Activated naive CD8-positive, alpha-beta T cell treated with anti-CD3 and anti-CD28 coated beads for 36 hours (primary cell): ENCODE measurements around the gene REXO4. TPM values are rescaled to one million over a fixed set of nuclear protein-coding genes. Genes with fewer than 3 reads are reported as not detected.

Experiments
- DNase-seq: peaks from one replicate; pipeline ENCODE4 v3.0.0; 2021
- H3K27ac Mint-ChIP-seq: one replicate; pipeline ENCODE4 v1.8.0; 2022; ENCODE audit warnings: mild to moderate bottlenecking, moderate library complexity, mixed read lengths
- H3K27me3 Mint-ChIP-seq: one replicate; pipeline ENCODE4 v1.8.0; 2022; ENCODE audit warnings: mild to moderate bottlenecking, mixed read lengths
- H3K36me3 Mint-ChIP-seq: one replicate; pipeline ENCODE4 v1.8.0; 2021; ENCODE audit warnings: mild to moderate bottlenecking, mixed read lengths
- H3K4me1 Mint-ChIP-seq: one replicate; pipeline ENCODE4 v1.8.0; 2021; ENCODE audit warnings: mixed read lengths
- H3K4me3 Mint-ChIP-seq: one replicate; pipeline ENCODE4 v1.8.0; 2022; ENCODE audit warnings: mild to moderate bottlenecking, moderate library complexity, mixed read lengths
- H3K9me3 Mint-ChIP-seq: one replicate; pipeline ENCODE4 v1.8.0; 2022; ENCODE audit warnings: mixed read lengths
- total RNA-seq, 2 experiments: library from RNA; stranded (reverse); gene quantifications; one replicate each; pipeline ENCODE4 v1.2.3, GENCODE V29; 2021

REXO4 gene, protein sequence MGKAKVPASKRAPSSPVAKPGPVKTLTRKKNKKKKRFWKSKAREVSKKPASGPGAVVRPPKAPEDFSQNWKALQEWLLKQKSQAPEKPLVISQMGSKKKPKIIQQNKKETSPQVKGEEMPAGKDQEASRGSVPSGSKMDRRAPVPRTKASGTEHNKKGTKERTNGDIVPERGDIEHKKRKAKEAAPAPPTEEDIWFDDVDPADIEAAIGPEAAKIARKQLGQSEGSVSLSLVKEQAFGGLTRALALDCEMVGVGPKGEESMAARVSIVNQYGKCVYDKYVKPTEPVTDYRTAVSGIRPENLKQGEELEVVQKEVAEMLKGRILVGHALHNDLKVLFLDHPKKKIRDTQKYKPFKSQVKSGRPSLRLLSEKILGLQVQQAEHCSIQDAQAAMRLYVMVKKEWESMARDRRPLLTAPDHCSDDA
- total RNA-seq = 10 to 100 TPM; 45.3 to 47.7 TPM

- Mint-ChIP-seq H3K27me3 (no peaks in the 10 kb centered on the region), H3K27ac (peak within 1 kb of the TSS; percentile 89)
Observed at GRCh38 chr9:133417541-133418461, at the start of gene REXO4. REXO4 (minus strand) TSS chr9:133418010; CDS start chr9:133417844, 166 bp downstream.

GRCh38 chr9:133467101-133467500, 49.3 kb upstream of the REXO4 start:
- Mint-ChIP-seq H3K27me3 (no peaks in the 10 kb centered on the region), H3K4me3 (no peak overlapping the region), H3K27ac (no peak overlapping the region), H3K9me3 (no peaks in the 10 kb centered on the region), H3K36me3 (no peaks in the 10 kb centered on the region), H3K4me1 (no peaks in the 10 kb centered on the region)
- DNase-seq = no peak

More at GRCh38 chr9:133417541-133418461, at the start of gene REXO4:
- Mint-ChIP-seq H3K9me3 (no peaks in the 10 kb centered on the region), H3K36me3 (peaks cover 31% of the 10 kb centered on the region), H3K4me1 (peaks cover 48% of the 10 kb centered on the region), H3K4me3 (peak within 1 kb of the TSS; percentile 96)
- DNase-seq = peak; percentile 93

GRCh38 chr9:133465984-133466383, 48.2 kb upstream of the REXO4 start:
- no peak overlapping the region for H3K27ac Mint-ChIP-seq
- DNase-seq = no peak
- H3K4me1 Mint-ChIP-seq = no peaks in the 10 kb centered on the region
- no peak overlapping the region for H3K4me3 Mint-ChIP-seq
- H3K27me3 Mint-ChIP-seq = no peaks in the 10 kb centered on the region
- H3K9me3 Mint-ChIP-seq = no peaks in the 10 kb centered on the region
- no peaks in the 10 kb centered on the region for H3K36me3 Mint-ChIP-seq

DNA sequence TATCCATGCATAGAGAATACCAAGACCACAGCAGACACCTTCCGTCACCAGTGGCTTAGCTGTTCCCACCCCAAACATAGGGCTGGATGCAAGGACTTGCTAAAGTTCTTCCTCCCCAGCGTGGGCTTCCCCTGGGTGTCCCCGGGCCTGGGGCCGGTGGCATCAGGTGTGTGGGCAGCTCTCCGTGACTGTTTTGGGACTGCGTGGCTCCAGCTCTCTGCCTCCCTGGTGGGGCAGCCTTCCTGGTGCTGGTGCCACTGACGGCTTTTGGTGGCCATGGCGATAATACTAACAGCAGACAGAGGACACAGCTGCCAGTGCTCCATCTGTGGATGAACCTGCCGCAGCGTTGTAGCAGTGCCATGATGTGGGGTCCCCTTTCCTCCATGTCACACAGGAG, 46.8 kb upstream of the REXO4 start:
- Mint-ChIP-seq H3K27me3 (no peaks in the 10 kb centered on the region), H3K4me3 (no peak overlapping the region), H3K4me1 (peaks cover 2% of the 10 kb centered on the region), H3K36me3 (no peaks in the 10 kb centered on the region), H3K27ac (no peak overlapping the region), H3K9me3 (no peaks in the 10 kb centered on the region)
- DNase-seq = no peak

DNA sequence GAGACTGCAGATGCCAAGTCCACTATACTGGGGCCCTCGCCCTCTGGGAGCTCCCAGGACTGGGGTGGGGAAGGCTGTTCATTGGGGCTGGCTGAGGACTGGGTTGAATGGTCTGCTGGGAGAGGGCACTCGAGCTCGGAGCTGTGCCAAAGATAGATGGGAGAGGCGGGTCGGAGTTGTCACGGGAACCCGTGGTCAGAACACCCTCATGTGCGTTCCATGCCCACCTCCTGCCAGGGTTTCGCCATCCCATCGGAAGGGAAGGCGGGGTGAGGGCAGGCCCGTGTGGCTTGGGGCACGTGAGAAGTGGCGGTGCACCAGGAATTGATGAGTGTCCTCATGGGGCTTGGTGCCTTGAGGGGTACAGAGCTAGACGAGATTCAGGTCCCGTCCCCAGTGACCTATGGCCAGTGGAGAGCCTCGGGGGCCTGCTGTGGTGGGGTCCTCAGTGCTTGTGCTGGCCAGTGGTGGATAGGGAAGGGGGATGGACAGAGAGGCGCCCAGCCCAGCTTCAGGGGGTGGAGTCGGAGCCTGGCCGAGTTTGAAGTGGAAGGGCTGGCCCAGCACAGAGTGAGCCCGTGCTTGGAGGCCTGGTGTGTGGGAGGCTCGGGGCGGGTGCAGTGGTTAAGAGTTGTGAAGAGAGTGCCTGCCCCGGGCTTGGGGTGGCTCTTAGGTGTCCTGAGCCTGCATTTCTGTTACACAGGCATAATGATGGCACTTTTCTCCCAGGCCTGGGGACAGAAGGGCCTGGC, 46.2 kb upstream of the REXO4 start:
- no peaks in the 10 kb centered on the region for H3K27me3 Mint-ChIP-seq
- H3K4me1 Mint-ChIP-seq = peaks cover 4% of the 10 kb centered on the region
- no peaks in the 10 kb centered on the region for H3K9me3 Mint-ChIP-seq
- H3K27ac Mint-ChIP-seq = no peak overlapping the region
- H3K4me3 Mint-ChIP-seq = no peak overlapping the region
- no peak for DNase-seq
- H3K36me3 Mint-ChIP-seq = no peaks in the 10 kb centered on the region

DNA sequence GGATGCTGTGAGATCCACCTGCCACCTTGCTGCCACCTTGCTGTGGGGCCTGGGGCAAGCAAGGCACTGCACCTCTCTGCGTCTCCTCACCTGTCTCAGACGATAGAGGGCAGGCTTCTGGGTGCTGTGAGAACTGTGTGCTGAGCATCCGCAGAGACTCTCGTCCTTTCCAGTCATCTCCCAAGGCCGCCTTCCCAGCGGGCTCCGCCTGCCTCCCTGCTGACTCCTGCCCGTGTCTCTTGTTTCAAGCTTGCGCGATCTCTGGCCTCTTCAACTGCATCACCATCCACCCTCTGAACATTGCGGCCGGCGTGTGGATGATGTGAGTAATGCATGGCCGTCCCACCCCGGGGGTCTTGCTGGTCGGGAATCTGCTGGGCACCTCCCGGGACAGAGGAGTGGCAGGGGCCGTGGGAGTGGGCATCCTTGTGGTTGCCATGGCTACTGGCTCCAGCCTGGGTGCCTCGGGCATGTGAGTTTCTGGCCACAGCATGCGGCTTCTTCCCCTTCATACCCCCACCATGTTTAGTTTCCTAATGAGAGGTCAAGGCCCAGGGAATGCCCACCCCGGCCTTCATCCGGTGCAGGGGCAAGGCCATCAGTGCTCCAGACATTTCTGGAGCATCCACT, 45.5 kb upstream of the REXO4 start:
- Mint-ChIP-seq H3K27me3 (no peaks in the 10 kb centered on the region), H3K4me1 (peaks cover 4% of the 10 kb centered on the region), H3K9me3 (no peaks in the 10 kb centered on the region), H3K27ac (no peak overlapping the region), H3K4me3 (no peak overlapping the region), H3K36me3 (no peaks in the 10 kb centered on the region)
- no peak for DNase-seq

DNA sequence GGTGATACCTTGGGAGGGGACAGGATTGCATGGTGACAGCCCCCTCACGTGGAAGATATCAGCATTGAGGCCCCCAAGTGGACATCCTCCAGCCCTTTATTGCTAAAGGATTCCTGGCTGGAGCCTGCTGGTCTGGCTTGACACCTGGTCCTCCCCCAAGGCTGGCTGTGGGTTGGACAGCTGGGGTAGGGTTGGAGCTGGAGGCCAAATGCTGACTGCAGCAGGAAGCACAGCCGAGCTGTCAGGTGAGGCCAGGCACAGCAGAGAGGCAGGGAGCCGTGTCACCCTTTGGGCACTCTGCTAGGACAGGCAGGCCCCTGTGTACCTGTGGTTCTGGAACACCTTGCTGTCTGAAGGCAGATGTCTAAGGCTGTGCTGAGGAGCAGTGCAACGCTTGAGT, 44.2 kb upstream of the REXO4 start:
- H3K9me3 Mint-ChIP-seq = no peaks in the 10 kb centered on the region
- H3K4me1 Mint-ChIP-seq = peaks cover 4% of the 10 kb centered on the region
- H3K36me3 Mint-ChIP-seq = no peaks in the 10 kb centered on the region
- no peak overlapping the region for H3K4me3 Mint-ChIP-seq
- no peak for DNase-seq
- no peak overlapping the region for H3K27ac Mint-ChIP-seq
- H3K27me3 Mint-ChIP-seq = no peaks in the 10 kb centered on the region

DNA sequence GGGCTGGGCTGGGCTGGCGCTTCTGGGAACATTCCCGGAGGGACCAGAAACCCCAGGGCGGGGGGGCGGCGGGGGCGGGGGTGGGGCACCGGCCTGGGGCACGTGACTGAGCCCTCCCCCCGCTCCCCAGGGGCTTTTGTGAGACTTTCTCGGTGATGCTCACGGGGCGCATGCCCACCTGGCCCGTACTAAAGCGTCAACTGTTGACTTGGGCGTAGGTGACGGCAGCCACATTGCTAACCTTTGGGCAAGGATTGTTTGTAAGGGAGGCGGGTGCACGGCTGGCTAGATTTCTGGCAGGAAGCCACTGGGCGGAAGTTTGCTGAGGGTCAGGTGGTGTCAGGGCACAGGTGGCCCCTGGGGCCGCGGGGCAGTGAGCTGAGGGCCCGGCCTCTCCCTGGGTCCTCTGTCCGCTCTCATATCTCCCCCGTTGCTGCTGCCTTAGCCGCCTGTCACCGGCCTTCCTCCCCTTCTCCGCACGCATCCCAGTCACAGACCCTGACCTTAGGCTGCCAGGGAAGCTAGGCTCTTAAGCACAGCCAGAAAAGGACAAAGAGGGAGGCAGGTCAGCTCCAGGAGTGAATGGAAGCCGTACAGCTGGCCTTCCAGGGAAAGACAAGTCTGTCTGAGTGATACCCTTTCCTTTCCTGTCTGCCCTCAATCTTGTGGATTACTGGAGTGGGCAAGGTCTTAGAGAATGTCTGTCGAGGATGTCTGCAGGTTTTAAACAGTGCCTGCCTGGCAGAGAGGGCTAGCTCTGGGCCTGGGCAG, 42.8 kb upstream of the REXO4 start:
- H3K9me3 Mint-ChIP-seq = no peaks in the 10 kb centered on the region
- DNase-seq = no peak
- peak overlapping the region; percentile 51 for H3K4me3 Mint-ChIP-seq
- H3K27me3 Mint-ChIP-seq = no peaks in the 10 kb centered on the region
- peaks cover 4% of the 10 kb centered on the region for H3K4me1 Mint-ChIP-seq
- H3K27ac Mint-ChIP-seq = peak overlapping the region; percentile 42
- H3K36me3 Mint-ChIP-seq = no peaks in the 10 kb centered on the region

DNA sequence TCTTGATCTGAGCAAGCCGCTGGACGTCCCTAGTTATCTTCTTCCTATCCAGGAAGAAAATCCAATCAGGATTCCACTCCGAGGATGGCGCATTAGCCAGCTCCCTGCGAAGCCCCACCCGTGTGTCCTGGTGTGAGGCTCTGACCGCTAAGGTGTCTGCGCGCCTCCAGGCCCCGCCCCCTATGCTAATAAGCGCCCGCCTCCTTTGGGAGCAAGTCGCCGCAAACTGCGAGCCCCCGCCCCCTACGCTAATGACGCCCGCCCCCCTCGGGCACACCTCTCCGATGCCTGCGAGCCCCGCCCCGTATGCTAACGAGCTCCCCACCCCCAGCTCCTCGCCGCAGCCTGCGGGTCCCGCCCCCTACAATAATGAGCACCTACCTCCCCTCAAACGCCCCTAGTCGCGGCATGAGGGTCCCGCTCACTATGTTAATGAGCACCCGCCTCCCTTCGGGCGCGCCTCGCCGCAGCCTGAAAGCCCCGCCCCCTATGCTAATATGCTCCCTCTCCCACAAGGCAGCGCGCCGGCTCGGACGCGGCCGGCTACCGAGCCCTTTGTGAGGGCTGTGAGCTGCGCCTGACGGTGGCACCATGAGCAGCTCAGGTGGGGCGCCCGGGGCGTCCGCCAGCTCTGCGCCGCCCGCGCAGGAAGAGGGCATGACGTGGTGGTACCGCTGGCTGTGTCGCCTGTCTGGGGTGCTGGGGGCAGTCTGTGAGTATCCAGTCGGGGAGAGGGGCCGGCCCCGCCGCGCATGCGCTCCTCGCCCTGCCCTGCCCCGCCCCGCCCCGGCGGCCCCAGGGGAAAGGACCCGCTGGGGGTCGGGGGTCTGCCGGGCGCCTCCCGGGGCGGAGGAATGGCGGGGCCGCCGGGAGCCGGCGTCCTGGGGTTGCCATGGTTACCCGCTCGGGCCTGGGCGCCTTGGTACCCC, 41.9 kb upstream of the REXO4 start, which contains the start of gene CACFD1:
Gene CACFD1, plus strand, starts transcription at position 503 of the 929 bp plus-strand sequence. Its CDS starts 89 bp downstream, at position 592.
- Mint-ChIP-seq H3K36me3 (no peaks in the 10 kb centered on the region), H3K4me1 (peaks cover 4% of the 10 kb centered on the region), H3K27ac (peak within 1 kb of the TSS; percentile 83), H3K27me3 (no peaks in the 10 kb centered on the region), H3K9me3 (no peaks in the 10 kb centered on the region), H3K4me3 (peak within 1 kb of the TSS; percentile 84)
- peak; percentile 89 for DNase-seq

DNA sequence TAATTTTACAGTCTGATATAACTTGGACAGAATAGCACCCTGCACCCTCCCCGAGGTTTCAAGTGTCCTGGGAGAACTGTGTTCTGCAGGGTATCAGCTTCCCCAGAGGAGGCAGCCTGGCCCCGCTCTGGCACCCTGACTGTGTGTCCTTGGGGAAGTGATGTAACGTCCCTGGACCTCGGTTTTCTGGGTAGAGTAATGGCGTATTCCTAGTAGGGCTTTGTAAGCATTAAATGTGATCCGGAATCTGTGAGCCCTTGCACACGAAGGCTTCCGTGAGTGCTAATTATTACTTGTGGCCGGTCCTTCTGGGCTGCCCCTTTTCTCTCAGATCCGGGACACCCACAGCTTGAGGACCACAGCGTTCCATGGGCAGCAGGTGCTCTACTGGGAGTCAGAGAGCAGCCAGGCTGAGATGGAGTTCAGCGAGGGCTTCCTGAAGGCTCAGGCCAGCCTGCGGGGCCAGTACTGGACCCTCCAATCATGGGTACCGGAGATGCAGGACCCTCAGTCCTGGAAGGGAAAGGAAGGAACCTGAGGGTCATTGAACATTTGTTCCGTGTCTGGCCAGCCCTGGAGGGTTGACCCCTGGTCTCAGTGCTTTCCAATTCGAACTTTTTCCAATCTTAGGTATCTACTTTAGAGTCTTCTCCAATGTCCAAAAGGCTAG, 41.0 kb upstream of the REXO4 start:
- no peaks in the 10 kb centered on the region for H3K27me3 Mint-ChIP-seq
- no peak for DNase-seq
- H3K36me3 Mint-ChIP-seq = no peaks in the 10 kb centered on the region
- H3K4me3 Mint-ChIP-seq = peak overlapping the region; percentile 84
- no peak overlapping the region for H3K27ac Mint-ChIP-seq
- no peaks in the 10 kb centered on the region for H3K9me3 Mint-ChIP-seq
- peaks cover 4% of the 10 kb centered on the region for H3K4me1 Mint-ChIP-seq

DNA sequence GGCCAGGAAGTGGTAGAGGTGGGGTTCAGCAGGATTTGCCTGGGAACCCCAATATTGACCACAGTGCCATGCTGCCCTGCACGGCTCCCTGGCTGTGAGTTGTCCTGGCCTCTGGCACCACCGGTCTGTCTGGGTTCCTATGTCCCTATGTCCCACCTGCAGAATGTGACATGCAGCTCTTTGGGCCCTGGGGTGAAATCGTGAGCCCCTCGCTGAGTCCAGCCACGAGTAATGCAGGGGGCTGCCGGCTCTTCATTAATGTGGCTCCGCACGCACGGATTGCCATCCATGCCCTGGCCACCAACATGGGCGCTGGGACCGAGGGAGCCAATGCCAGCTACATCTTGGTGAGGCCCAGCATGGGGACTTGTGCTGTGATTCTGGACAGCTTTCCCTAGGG, 39.9 kb upstream of the REXO4 start:
- Mint-ChIP-seq H3K4me3 (no peak overlapping the region), H3K4me1 (peaks cover 4% of the 10 kb centered on the region), H3K27ac (no peak overlapping the region), H3K36me3 (no peaks in the 10 kb centered on the region), H3K9me3 (no peaks in the 10 kb centered on the region), H3K27me3 (no peaks in the 10 kb centered on the region)
- DNase-seq = no peak

GRCh38 chr9:133457233-133457632, 39.4 kb upstream of the REXO4 start:
- Mint-ChIP-seq H3K27me3 (no peaks in the 10 kb centered on the region), H3K4me1 (peaks cover 4% of the 10 kb centered on the region), H3K4me3 (no peak overlapping the region), H3K27ac (no peak overlapping the region), H3K9me3 (no peaks in the 10 kb centered on the region), H3K36me3 (no peaks in the 10 kb centered on the region)
- DNase-seq = no peak
